Omental fat pad (tissue), 4 donors: ENCODE data around the gene MTCH1. TPM values are rescaled to one million over a fixed set of nuclear protein-coding genes. Genes with fewer than 3 reads are reported as not detected.

Source experiments
- ATAC-seq: fragments of 150-250 bp; one replicate; pipeline ENCODE4 v1.9.1; 2016; ENCODE audit warnings: mild to moderate bottlenecking, moderate library complexity; ENCODE audit not compliant: low FRiP score
- DNase-seq: peaks from one replicate; pipeline ENCODE4 v3.0.0-alpha.2; 2019; ENCODE audit warnings: low spot score
- CTCF ChIP-seq, 3 donors: fragments of 450-650 bp; IDR thresholded peaks; one replicate each; pipeline ENCODE4 v1.5.1; 2016 to 2017; ENCODE audit warnings: antibody characterized with exemption in 3 of 3, mild to moderate bottlenecking in 3 of 3, moderate library complexity in 2 of 3
- total RNA-seq, 4 donors: library from RNA; depleted of rRNA; stranded (reverse); fragments of >200 nt; gene quantifications; one replicate each; pipeline ENCODE4 v1.1.0, GENCODE V29; 2016

MTCH1 gene
- total RNA-seq, 4 donors from 2014 or later = 227 to 251 (median 239) TPM

GRCh38 chr6:36963451-36964290, 22.3 kb downstream of the MTCH1 start:
- TF ChIP-seq CTCF (IDR thresholded peaks at IDR 0.05) = no peak
- DNase-seq (no peak), ATAC-seq (no peak)

GRCh38 chr6:36962874-36963273, 23.1 kb downstream of the MTCH1 start:
- ATAC-seq (no peak), DNase-seq (no peak)
- no peak for TF ChIP-seq CTCF (IDR thresholded peaks at IDR 0.05)

- no peak for TF ChIP-seq CTCF (IDR thresholded peaks at IDR 0.05)
- DNase-seq (no peak), ATAC-seq (no peak)
Measured at GRCh38 chr6:36961441-36962435, 24.3 kb downstream of the MTCH1 start.

GRCh38 chr6:36959555-36960250, 26.3 kb downstream of the MTCH1 start:
- DNase-seq (no peak), ATAC-seq (no peak)
- no peak for TF ChIP-seq CTCF (IDR thresholded peaks at IDR 0.05)

DNA sequence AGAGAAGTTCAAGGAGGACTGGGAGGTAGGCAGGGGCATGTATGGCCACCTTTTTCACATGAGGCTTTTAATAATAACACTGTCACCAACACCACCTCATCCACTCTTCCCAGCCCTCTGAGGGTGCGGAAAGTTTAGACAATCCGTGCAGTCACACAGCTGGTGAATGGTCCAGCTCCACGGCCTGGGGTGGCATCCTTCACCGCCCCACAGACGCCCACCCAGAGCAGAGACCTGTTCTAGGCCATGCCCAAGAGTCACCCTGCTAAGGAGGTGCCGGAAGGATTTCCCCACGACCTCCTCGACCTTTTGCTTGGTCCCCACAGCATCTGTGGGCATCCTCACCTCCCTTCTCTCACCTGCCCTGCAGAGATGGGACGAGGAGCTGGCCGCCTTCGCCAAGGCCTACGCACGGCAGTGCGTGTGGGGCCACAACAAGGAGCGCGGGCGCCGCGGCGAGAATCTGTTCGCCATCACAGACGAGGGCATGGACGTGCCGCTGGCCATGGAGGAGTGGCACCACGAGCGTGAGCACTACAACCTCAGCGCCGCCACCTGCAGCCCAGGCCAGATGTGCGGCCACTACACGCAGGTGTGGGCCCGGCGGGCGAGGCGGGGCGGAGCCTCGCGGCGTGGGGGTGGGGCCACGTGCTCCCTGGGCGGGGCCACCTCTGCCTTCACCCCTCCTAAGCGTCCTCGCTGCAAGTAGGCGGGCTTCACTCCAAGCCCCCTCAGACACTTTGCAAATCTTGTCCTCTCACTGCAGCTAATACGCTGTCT, 27.0 kb downstream of the MTCH1 start:
- ATAC-seq = no peak
- no peak for DNase-seq
- TF ChIP-seq CTCF (IDR thresholded peaks at IDR 0.05) = no peak

GRCh38 chr6:36957773-36958271, 28.2 kb downstream of the MTCH1 start:
- TF ChIP-seq CTCF (IDR thresholded peaks at IDR 0.05) = no peak
- DNase-seq = no peak

More at GRCh38 chr6:36957773-36958271, 28.2 kb downstream of the MTCH1 start:
- ATAC-seq = no peak
